ENCODE data around the gene KRT71. TPM values are rescaled to one million over a fixed set of nuclear protein-coding genes. Genes with fewer than 3 reads are reported as not detected.
"Not testable (repeated sequence)": the region's sequence is repeated elsewhere in the genome, so short reads cannot be mapped to it uniquely, and the experiment has no call there.

The KRT71 gene
- polyA plus RNA-seq, 1 experiment: not detected

DNA sequence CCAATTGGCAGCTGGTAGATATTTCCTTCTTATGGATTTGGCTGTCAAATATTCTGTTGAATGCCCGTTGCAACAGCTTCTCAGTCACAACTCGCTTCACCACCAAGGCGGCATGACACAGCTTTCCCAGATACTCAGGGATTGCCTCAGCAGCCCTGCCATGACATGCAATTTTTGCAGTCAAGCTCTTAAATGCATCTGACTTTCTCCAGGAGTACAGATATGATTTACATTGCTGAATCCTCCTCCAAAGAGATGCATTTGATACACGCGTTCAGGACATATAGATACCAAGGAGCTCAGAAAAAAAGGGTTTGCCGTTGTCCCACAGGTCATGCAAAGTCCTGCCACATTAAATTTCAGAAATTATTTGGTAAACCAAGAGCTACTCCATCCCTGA, 39.2 kb downstream of the KRT71 start:
- peaks cover 5% of the 10 kb centered on the region; the same call in 1 of the 2 replicates for H3K27me3 ChIP-seq (ENCODE audit: control insufficient read depth, insufficient read depth, low read length)
- CTCF ChIA-PET: interaction anchor here (1.7 kb wide), 1 partner anchor 141 kb away, joined by 7 read pairs; no protein-coding TSS in a partner anchor
- DNase-seq (ENCODE audit: low read depth): no peak
- TF ChIP-seq CTCF (IDR thresholded peaks at IDR 0.05; ENCODE audit: insufficient read depth, low read depth, low read length): no peak
- no peak overlapping the region for H3K4me3 ChIP-seq (ENCODE audit: low read depth, low read length)
- H3K36me3 ChIP-seq (ENCODE audit: control insufficient read depth, insufficient read depth, low read length): no peaks in the 10 kb centered on the region
- POLR2A ChIA-PET: no interaction called here

DNA sequence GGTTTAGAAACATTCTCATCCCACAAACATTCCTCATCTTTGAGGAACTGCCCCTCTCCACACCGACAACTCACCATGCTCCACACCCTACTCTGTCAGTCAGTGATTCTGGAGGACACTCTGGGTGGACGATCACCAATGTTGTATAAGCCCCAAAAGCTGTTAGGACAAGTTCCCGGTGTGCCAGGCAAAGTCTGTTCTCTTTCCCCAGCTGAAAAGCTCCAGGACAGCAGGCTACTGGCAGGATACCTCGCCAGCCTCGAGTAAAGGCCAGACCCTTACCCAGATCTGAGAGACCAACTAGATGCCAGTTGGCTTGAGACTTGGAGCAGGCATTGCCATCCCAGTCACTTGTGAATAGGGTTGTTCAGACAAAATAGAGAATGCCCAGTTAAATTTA, 44.7 kb downstream of the KRT71 start:
- Histone ChIP-seq H3K4me3 (ENCODE audit: low read depth, low read length) (no peak overlapping the region), H3K27me3 (ENCODE audit: control insufficient read depth, insufficient read depth, low read length) (peaks cover 8% of the 10 kb centered on the region), H3K36me3 (ENCODE audit: control insufficient read depth, insufficient read depth, low read length) (no peaks in the 10 kb centered on the region)
- ChIA-PET POLR2A (no interaction called here), CTCF (interaction anchor here (0.8 to 3.8 kb wide), 16 partner anchors 8 to 373 kb away, joined by 3 to 21 read pairs (median 5); partner anchors contain the start of gene KRT6A)
- TF ChIP-seq CTCF (IDR thresholded peaks at IDR 0.05; ENCODE audit: insufficient read depth, low read depth, low read length): no peak
- DNase-seq (ENCODE audit: low read depth): no peak

DNA sequence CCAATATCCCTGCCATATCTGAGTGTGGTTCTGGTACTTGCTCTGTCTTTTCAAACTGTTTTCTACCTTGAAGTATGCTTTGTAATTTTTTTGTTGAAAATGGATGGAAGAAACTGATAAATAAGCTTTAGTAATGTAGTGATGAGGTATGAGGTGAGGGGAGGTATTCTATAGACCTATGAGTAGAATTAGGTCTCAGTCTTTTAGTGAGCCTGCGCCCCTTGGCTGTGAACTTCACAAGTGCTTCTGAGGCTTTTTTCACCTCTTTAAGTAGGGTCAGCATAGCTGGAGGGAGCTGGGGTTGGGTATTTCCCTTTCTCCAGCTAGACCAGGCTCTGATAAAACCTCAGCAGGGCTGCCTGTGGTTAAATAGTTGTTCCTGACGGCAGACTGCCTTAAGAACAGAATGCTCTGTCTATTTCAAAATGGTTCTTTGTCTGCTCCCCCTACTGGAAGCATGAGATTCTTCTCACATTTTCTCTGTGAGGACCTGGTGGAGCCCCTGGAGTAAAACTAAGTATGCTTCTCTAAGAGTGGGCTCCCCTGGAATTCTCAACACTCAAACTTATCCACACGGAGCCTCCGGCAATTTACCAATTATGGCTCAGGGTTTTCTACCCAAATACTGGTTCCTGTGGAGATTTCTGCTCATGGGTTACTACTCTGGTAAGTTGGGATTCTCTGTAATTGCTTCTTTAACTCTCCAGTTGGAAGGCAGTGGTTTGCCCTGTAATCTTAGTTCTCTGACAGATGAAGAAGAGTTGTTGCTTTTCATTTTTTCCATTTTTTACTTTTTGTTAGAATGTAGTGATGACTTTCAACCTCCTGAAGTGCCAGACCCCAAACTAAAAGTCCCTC, 45.9 kb downstream of the KRT71 start:
- POLR2A ChIA-PET: no interaction called here
- Histone ChIP-seq H3K4me3 (ENCODE audit: low read depth, low read length) (no peak overlapping the region), H3K27me3 (ENCODE audit: control insufficient read depth, insufficient read depth, low read length) (peaks cover 8% of the 10 kb centered on the region), H3K36me3 (ENCODE audit: control insufficient read depth, insufficient read depth, low read length) (no peaks in the 10 kb centered on the region)
- TF ChIP-seq CTCF (IDR thresholded peaks at IDR 0.05; ENCODE audit: insufficient read depth, low read depth, low read length): peak; percentile 71
- DNase-seq (ENCODE audit: low read depth): no peak
- CTCF ChIA-PET: interaction anchor here (0.7 to 3.8 kb wide), 27 partner anchors 9 to 474 kb away, joined by 3 to 21 read pairs (median 4); partner anchors contain the start of gene KRT6A

GRCh38 chr12:52502877-52503276, 50.1 kb downstream of the KRT71 start:
- no peak for TF ChIP-seq CTCF (IDR thresholded peaks at IDR 0.05; ENCODE audit: insufficient read depth, low read depth, low read length)
- DNase-seq (ENCODE audit: low read depth): no peak
- CTCF ChIA-PET: interaction anchor here (0.6 to 1.5 kb wide), 2 partner anchors 63 to 73 kb away, joined by 3 read pairs; no protein-coding TSS in a partner anchor
- POLR2A ChIA-PET: interaction anchor here (0.7 kb wide), 1 partner anchor 8 kb away, joined by 4 read pairs; no protein-coding TSS in a partner anchor
- no peak overlapping the region for H3K4me3 ChIP-seq (ENCODE audit: low read depth, low read length)
- no peaks in the 10 kb centered on the region for H3K36me3 ChIP-seq (ENCODE audit: control insufficient read depth, insufficient read depth, low read length)
- peaks cover 5% of the 10 kb centered on the region for H3K27me3 ChIP-seq (ENCODE audit: control insufficient read depth, insufficient read depth, low read length)

- Histone ChIP-seq H3K36me3 (ENCODE audit: control insufficient read depth, insufficient read depth, low read length) (no peaks in the 10 kb centered on the region), H3K4me3 (ENCODE audit: low read depth, low read length) (no peak overlapping the region), H3K27me3 (ENCODE audit: control insufficient read depth, insufficient read depth, low read length) (peaks cover 2% of the 10 kb centered on the region; the same call in 1 of the 2 replicates)
- POLR2A ChIA-PET: no interaction called here
- TF ChIP-seq CTCF (IDR thresholded peaks at IDR 0.05; ENCODE audit: insufficient read depth, low read depth, low read length): no peak
- CTCF ChIA-PET: no interaction called here
- no peak for DNase-seq (ENCODE audit: low read depth)
These were observed 51.5 kb downstream of the KRT71 start for GRCh38 chr12:52501490-52501889.

DNA sequence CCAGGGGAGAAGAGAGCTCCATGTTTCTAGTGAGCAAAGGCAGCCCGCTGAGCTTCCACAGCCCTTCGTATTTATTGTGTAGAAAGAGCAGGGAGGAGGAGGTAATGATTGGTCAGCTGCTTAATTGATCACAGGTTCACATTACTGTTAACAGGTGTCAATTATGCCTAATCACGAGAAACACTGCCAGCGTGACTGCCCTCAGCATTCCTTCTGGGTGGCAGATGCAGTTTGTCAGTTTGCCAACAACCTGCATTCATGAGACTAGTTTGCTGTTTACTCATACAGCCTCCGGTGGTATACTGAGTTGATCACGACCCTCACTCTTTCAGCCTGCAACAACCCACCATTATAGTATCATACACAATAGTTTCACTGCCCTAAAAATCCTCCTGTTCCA, 52.4 kb downstream of the KRT71 start:
- ChIA-PET CTCF (interaction anchor here (1.0 to 2.3 kb wide), 5 partner anchors 11 to 278 kb away, joined by 3 to 8 read pairs (median 4); no protein-coding TSS in a partner anchor), POLR2A (interaction anchor here (0.6 kb wide), 1 partner anchor 310 kb away, joined by 3 read pairs; no protein-coding TSS in a partner anchor)

More for the DNA sequence above, 52.4 kb downstream of the KRT71 start:
- H3K27me3 ChIP-seq (ENCODE audit: control insufficient read depth, insufficient read depth, low read length); H3K36me3 ChIP-seq (ENCODE audit: control insufficient read depth, insufficient read depth, low read length); DNase-seq (ENCODE audit: low read depth); H3K4me3 ChIP-seq (ENCODE audit: low read depth, low read length): not testable (repeated sequence)

Data from BJ (cell line).